Calu3 (cell line): ENCODE data around the gene MLXIPL. TPM values are rescaled to one million over a fixed set of nuclear protein-coding genes. Genes with fewer than 3 reads are reported as not detected.
A peak's percentile ranks its signal among the peaks of the same experiment; 100 is the strongest.
"Not testable (repeated sequence)": the region's sequence is repeated elsewhere in the genome, so short reads cannot be mapped to it uniquely, and the experiment has no call there.

Experiments used
- BruUV-seq: library from RNA; stranded (reverse); fragments of 400-500 nt; replicated peaks from 2 replicates; lab custom pipeline; 2021; lab: Mats Ljungman, UMichigan
- CTCF ChIA-PET: fragments of 300-600 bp; sonication (Branson Sonifier 250); formaldehyde crosslinking; loops from one replicate; lab custom pipeline; 2022; ENCODE audit warnings: antibody characterized with exemption; lab: Charles Lee
- DNase-seq: peaks from one replicate; pipeline ENCODE4 v3.0.0; 2022
- H3K27ac Mint-ChIP-seq: one replicate; pipeline ENCODE4 v1.8.0; 2022; ENCODE audit warnings: mixed read lengths; ENCODE audit not compliant: unreplicated experiment
- H3K27me3 Mint-ChIP-seq: one replicate; pipeline ENCODE4 v1.8.0; 2022; ENCODE audit warnings: mixed read lengths; ENCODE audit not compliant: unreplicated experiment
- H3K36me3 Mint-ChIP-seq: one replicate; pipeline ENCODE4 v1.8.0; 2022; ENCODE audit warnings: mild to moderate bottlenecking, moderate library complexity, mixed read lengths; ENCODE audit not compliant: insufficient read depth, unreplicated experiment
- H3K4me1 Mint-ChIP-seq: one replicate; pipeline ENCODE4 v1.8.0; 2022; ENCODE audit warnings: mild to moderate bottlenecking, low read depth, mixed read lengths; ENCODE audit not compliant: unreplicated experiment
- H3K4me3 Mint-ChIP-seq: one replicate; pipeline ENCODE4 v1.8.0; 2022; ENCODE audit warnings: mild to moderate bottlenecking, low read depth, moderate library complexity, mixed read lengths; ENCODE audit not compliant: unreplicated experiment
- H3K9me3 Mint-ChIP-seq: one replicate; pipeline ENCODE4 v1.8.0; 2022; ENCODE audit warnings: low read depth, mixed read lengths; ENCODE audit not compliant: unreplicated experiment
- intact Hi-C: fragments of 100-400 bp; cut with micrococcal nuclease; formaldehyde crosslinking; loops from one replicate; pipeline ENCODE4 v1.10.0; 2022; ENCODE audit not compliant: unreplicated experiment
- total RNA-seq: library from RNA; stranded (reverse); gene quantifications from 2 replicates; pipeline ENCODE4 v1.2.3, GENCODE V29; 2022
- TF ChIP-seq, protein P1 (sequence below): fragments of 200-600 bp; IDR thresholded peaks from one replicate; pipeline ENCODE4 v1.8.0; 2022; ENCODE audit warnings: antibody characterized with exemption; ENCODE audit not compliant: unreplicated experiment

MLXIPL gene
- total RNA-seq, 1 experiment from 2014 or later = 1.1 TPM

DNA sequence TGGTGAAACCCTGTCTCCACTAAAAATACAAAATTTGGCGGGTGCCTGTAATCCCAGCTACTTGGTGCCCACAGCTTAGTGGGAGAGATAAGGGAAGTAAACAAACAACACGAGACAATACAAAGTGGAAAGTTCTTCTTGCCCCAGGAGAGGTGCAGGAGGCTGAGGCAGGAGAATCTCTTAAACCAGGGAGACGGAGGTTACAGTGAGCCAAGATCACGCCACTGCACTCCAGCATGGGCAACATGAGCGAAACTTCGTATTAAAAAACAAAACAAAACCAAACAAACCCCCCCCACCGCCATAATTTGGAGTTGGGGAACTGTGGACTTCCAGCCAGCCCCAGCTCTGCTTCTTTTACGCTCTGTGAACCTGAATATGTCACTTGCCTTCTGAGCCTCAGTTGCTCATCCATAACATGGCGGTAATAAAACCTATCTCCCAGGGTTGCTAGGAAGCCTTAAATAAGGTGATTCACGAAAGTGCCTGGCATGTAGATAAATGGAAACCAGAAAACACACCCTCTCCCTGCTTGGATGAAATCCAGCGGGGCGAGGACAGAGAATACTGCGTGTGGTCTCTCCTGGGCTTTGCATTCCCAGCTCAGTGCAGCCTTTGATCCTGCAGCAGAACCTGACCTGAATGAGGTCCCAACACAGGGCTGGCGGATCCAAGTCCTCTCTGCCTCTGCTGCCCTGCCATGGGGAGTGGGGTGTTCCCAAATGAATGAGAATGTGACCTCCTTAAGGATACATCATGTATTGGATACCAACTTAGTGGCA, 10.2 kb downstream of the MLXIPL start:
- no peak overlapping the region for H3K27ac Mint-ChIP-seq
- H3K36me3 Mint-ChIP-seq = peaks cover 4% of the 10 kb centered on the region
- H3K4me3 Mint-ChIP-seq = no peak overlapping the region
- DNase-seq = no peak
- H3K27me3 Mint-ChIP-seq = no peaks in the 10 kb centered on the region
- H3K4me1 Mint-ChIP-seq = peaks cover 9% of the 10 kb centered on the region
- intact Hi-C loops = no loop called here
- TF ChIP-seq, protein P1, sequence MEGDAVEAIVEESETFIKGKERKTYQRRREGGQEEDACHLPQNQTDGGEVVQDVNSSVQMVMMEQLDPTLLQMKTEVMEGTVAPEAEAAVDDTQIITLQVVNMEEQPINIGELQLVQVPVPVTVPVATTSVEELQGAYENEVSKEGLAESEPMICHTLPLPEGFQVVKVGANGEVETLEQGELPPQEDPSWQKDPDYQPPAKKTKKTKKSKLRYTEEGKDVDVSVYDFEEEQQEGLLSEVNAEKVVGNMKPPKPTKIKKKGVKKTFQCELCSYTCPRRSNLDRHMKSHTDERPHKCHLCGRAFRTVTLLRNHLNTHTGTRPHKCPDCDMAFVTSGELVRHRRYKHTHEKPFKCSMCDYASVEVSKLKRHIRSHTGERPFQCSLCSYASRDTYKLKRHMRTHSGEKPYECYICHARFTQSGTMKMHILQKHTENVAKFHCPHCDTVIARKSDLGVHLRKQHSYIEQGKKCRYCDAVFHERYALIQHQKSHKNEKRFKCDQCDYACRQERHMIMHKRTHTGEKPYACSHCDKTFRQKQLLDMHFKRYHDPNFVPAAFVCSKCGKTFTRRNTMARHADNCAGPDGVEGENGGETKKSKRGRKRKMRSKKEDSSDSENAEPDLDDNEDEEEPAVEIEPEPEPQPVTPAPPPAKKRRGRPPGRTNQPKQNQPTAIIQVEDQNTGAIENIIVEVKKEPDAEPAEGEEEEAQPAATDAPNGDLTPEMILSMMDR = no peak
- no peaks in the 10 kb centered on the region for H3K9me3 Mint-ChIP-seq
- CTCF ChIA-PET = no interaction called here
- no TSS peak for BruUV-seq

DNA sequence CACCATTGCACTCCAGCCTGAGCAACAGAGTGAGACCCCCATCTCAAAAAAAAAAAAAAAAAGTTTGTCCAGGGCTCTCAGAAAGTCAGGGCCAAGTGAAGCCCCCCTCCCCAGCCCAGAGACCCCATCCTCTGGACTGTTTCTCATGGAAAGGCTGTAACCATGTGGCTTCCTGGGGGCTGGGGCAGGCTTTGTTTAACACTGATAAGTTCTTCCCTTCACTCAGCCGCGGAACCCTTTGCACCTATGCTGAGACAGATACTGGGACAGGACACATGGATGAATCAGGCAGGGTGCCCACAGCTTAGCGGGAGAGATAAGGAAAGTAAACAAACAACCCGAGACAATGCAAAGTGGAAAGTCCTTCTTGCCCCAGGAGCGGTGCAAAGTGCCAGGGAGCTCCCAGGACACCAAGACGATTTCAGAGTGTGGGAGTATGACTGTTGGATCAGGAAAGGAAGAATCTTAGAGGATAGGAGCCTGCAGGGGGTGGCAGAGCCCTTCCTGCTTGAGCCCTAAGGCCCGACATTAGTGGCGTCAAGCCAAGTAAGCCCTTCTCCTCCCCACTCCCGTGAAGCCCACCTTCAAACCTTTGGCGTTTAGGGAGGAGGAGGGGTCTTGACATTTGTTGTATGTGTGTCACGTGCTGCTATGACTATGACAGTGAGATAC, 11.6 kb downstream of the MLXIPL start:
- intact Hi-C loops = no loop called here
- Mint-ChIP-seq H3K4me3 (peak overlapping the region; percentile 2), H3K36me3 (no peaks in the 10 kb centered on the region), H3K27ac (no peak overlapping the region), H3K9me3 (no peaks in the 10 kb centered on the region), H3K4me1 (peaks cover 9% of the 10 kb centered on the region), H3K27me3 (no peaks in the 10 kb centered on the region)
- DNase-seq = peak; percentile 34
- CTCF ChIA-PET = no interaction called here
- TF ChIP-seq, protein P1 = no peak
- BruUV-seq = no TSS peak

DNA sequence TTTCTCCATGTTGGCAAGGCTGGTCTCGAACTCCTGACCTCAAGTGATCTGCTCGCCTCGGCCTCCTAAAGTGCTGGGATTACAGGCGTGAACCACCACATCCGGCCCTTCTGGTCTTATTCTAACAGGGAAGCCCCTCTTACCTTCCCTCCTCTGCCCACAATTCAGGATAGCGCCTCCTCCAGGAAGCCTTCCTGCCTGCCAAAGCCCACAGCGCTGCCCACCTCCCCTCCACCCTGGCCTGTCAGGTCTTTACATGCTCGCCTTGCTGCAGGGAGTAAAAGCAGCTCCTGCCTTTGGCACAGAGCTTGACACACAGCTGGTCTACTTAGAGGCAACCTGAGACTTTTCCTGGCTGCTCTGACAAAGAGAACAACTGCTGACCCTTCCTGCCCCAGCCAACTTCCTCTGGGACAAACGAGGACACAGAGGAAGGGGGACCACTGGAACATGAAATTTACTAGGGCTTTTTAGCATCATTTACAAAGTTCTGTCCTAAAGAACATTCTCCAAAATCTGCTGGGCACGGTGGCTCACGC, 13.2 kb downstream of the MLXIPL start:
- H3K4me1 Mint-ChIP-seq = peaks cover 9% of the 10 kb centered on the region
- H3K27ac Mint-ChIP-seq = no peak overlapping the region
- CTCF ChIA-PET = no interaction called here
- TF ChIP-seq, protein P1 = no peak
- no peaks in the 10 kb centered on the region for H3K36me3 Mint-ChIP-seq
- H3K9me3 Mint-ChIP-seq = no peaks in the 10 kb centered on the region
- DNase-seq = no peak
- H3K27me3 Mint-ChIP-seq = no peaks in the 10 kb centered on the region
- BruUV-seq = no TSS peak
- H3K4me3 Mint-ChIP-seq = no peak overlapping the region
- intact Hi-C loops = no loop called here

DNA sequence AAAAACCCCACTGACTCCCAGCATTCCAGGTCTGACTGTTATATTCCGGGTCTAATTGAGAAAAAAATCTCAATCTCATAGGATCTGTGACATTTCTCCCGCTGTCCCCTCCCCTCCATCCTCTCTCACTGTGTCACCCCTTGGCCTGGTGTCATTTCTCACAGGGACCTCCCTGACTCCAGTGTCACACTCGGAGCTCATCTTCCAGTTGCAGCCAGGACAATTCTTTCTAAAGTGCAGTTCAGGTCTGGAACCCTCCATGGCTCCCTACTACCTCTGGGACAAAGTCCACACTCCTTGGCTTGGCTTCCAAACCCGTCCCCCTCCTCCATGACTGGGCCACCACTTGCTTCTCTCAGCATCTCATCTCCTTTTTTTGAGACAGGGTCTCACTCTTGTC, 14.2 kb downstream of the MLXIPL start:
- DNase-seq = no peak
- CTCF ChIA-PET = no interaction called here
- H3K4me1 Mint-ChIP-seq = peaks cover 9% of the 10 kb centered on the region
- no peaks in the 10 kb centered on the region for H3K36me3 Mint-ChIP-seq
- H3K27me3 Mint-ChIP-seq = no peaks in the 10 kb centered on the region
- no peak overlapping the region for H3K4me3 Mint-ChIP-seq
- H3K27ac Mint-ChIP-seq = no peak overlapping the region
- TF ChIP-seq, protein P1 = no peak
- no peaks in the 10 kb centered on the region for H3K9me3 Mint-ChIP-seq
- no TSS peak for BruUV-seq
- intact Hi-C loops = no loop called here

DNA sequence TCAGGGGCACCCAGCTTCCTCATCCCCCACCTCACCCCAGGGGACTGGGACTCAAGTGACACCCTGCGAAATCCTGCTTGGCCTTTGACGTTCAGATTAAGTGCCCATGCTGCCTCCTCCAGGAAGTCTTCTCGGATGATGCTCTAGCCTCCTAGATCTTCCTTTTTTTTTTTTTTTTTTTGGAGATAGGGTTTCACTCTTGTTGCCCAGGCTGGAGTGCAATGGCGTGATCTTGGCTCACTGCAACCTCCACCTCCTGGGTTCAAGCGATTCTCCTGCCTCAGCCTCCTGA, 16.7 kb downstream of the MLXIPL start:
- not testable (repeated sequence) for H3K36me3 Mint-ChIP-seq, H3K27ac Mint-ChIP-seq, H3K4me1 Mint-ChIP-seq, H3K27me3 Mint-ChIP-seq, BruUV-seq, DNase-seq, H3K4me3 Mint-ChIP-seq, H3K9me3 Mint-ChIP-seq
- intact Hi-C loops = loop anchor here (2.0 kb wide), 1 partner anchor 117 kb away; no protein-coding TSS in a partner anchor
- CTCF ChIA-PET = interaction anchor here (1.1 to 1.8 kb wide), 3 partner anchors 22 to 118 kb away, joined by 3 to 11 read pairs (median 4); no protein-coding TSS in a partner anchor
